ENCODE measurements around the gene SAMD1.

SAMD1 gene

DNA sequence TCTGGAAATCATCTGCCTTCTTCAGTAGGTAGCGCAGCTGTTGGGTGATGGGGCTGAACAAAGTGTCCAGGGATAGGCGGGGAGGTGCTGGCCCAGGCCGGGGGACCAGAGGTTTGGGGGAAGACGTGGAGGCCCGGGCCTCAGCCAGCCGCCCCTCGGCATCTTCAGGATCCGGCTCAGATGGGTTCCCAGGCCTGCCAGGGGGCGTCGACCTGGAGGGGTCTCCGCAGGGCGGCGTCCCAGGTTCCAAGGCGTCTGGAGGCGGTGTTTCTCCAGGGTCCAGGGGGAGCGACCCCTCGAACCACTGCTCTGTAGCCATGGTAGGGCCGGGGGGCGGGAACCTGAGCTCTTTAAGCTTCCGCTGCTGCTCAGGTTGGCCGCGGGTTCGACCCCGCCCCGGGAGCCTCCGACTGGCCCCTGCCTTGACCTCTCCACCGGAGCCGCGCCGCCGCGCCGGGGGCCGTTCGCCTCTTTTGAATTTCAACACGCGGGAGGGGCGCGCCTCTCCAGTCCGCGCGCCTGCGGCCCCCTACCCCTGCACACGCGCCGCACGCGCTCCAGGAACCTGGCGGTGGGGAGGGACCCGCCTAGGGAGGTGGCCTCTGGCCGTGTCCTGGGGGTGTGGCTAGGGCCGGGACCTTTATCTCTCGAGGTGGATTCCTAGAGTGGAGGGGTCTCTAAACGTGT lies 5.1 kb downstream of the SAMD1 start, which contains the start of gene C19orf67:
Gene C19orf67, minus strand, starts transcription at position 475 of the 687 bp plus-strand sequence. Its CDS starts 156 bp downstream, at position 319.
- no peak within 1 kb of the TSS for H4K91ac ChIP-seq (ENCODE audit: low read depth, low read length, poor library complexity)

GRCh38 chr19:14082675-14082960 lies 7.9 kb downstream of the SAMD1 start:
- H2AFZ ChIP-seq (ENCODE audit: low read length): no peak overlapping the region
- H3K36me3 ChIP-seq (replicated peaks in 1 of 2; ENCODE audit: control insufficient read depth in 2 of 2, insufficient read depth in 2 of 2, low read length in 2 of 2): peaks cover 2 to 12% of the 10 kb centered on the region in 2 donors
- H3K9ac ChIP-seq (ENCODE audit: low read depth, low read length, poor library complexity): no peak overlapping the region
- H3K23ac ChIP-seq (ENCODE audit: low read depth, low read length, poor library complexity): no peak overlapping the region
- H3K14ac ChIP-seq (ENCODE audit: low read length): no peak overlapping the region
- no peak overlapping the region for H4K91ac ChIP-seq (ENCODE audit: low read depth, low read length, poor library complexity)
- H3K4me3 ChIP-seq (ENCODE audit: low read length in 2 of 2): peak overlapping the region in 1 of 2 donors; percentile 60
- H3K18ac ChIP-seq (ENCODE audit: low read length): no peak overlapping the region
- no peak overlapping the region for H2BK120ac ChIP-seq (ENCODE audit: low read depth, low read length)
- H3K27ac ChIP-seq (replicated peaks; ENCODE audit: low read length): no peak overlapping the region
- H3K4ac ChIP-seq (ENCODE audit: low read length): no peak overlapping the region
- H3K9me3 ChIP-seq (replicated peaks in 1 of 2; ENCODE audit: control insufficient read depth in 2 of 2, insufficient read depth in 1 of 2, low read depth in 1 of 2, low read length in 2 of 2): no peaks in the 10 kb centered on the region
- H4K8ac ChIP-seq (ENCODE audit: low read depth, low read length): no peak overlapping the region
- H2BK15ac ChIP-seq (ENCODE audit: low read length): no peak overlapping the region
- H2BK5ac ChIP-seq (ENCODE audit: low read length): no peak overlapping the region
- H3K4me1 ChIP-seq (ENCODE audit: control insufficient read depth in 2 of 2, insufficient read depth in 1 of 2, low read depth in 1 of 2, low read length in 2 of 2): peaks cover 0 to 5% of the 10 kb centered on the region in 2 donors
- WGBS, 2 donors (ENCODE audit: extremely low coverage in 2 of 2, insufficient read length in 2 of 2, insufficient replicate concordance in 1 of 2): no CpG with 5 or more reads among the region's 1 CpG
- no peak for DNase-seq (ENCODE audit: low spot score)
- no peak overlapping the region for H3K4me2 ChIP-seq (ENCODE audit: insufficient read depth, low read length, poor library complexity, severe bottlenecking)
- H3K79me1 ChIP-seq (ENCODE audit: low read depth, low read length): no peaks in the 10 kb centered on the region
- H2AK5ac ChIP-seq (ENCODE audit: low read depth, low read length): no peak overlapping the region
- H2BK12ac ChIP-seq (ENCODE audit: low read length): no peak overlapping the region
- no peaks in the 10 kb centered on the region for H3K27me3 ChIP-seq (ENCODE audit: control insufficient read depth in 3 of 3, insufficient read depth in 3 of 3, low read depth in 1 of 3, low read length in 3 of 3)

More for the DNA sequence above, 5.1 kb downstream of the SAMD1 start, which contains the start of gene C19orf67:
- no peak within 1 kb of the TSS for H2BK12ac ChIP-seq (ENCODE audit: low read length)
- no CpG with 5 or more reads among the region's 54 CpGs for WGBS, 2 donors (ENCODE audit: extremely low coverage in 2 of 2, insufficient read length in 2 of 2, insufficient replicate concordance in 1 of 2)
- H2BK5ac ChIP-seq (ENCODE audit: low read length): no peak within 1 kb of the TSS
- no peak within 1 kb of the TSS for H3K18ac ChIP-seq (ENCODE audit: low read length)
- H3K36me3 ChIP-seq (replicated peaks in 1 of 2; ENCODE audit: control insufficient read depth in 2 of 2, insufficient read depth in 2 of 2, low read length in 2 of 2): peaks cover 14 to 28% of the 10 kb centered on the region in 2 donors
- H3K23ac ChIP-seq (ENCODE audit: low read depth, low read length, poor library complexity): no peak within 1 kb of the TSS
- H2AK5ac ChIP-seq (ENCODE audit: low read depth, low read length): peak within 1 kb of the TSS; percentile 0
- peaks cover 0 to 4% (median 0%) of the 10 kb centered on the region in 3 experiments for H3K27me3 ChIP-seq (ENCODE audit: control insufficient read depth in 3 of 3, insufficient read depth in 3 of 3, low read depth in 1 of 3, low read length in 3 of 3)
- no peak within 1 kb of the TSS for H2BK120ac ChIP-seq (ENCODE audit: low read depth, low read length)
- peak within 1 kb of the TSS; percentile 39 for H3K4me2 ChIP-seq (ENCODE audit: insufficient read depth, low read length, poor library complexity, severe bottlenecking)
- H3K9ac ChIP-seq (ENCODE audit: low read depth, low read length, poor library complexity): no peak within 1 kb of the TSS
- H2BK15ac ChIP-seq (ENCODE audit: low read length): no peak within 1 kb of the TSS
- no peak within 1 kb of the TSS for H3K4ac ChIP-seq (ENCODE audit: low read length)
- H3K4me3 ChIP-seq (ENCODE audit: low read length in 2 of 2): no peak within 1 kb of the TSS
- no peak within 1 kb of the TSS for H3K27ac ChIP-seq (replicated peaks; ENCODE audit: low read length)
- no peak within 1 kb of the TSS for H4K8ac ChIP-seq (ENCODE audit: low read depth, low read length)
- no peak for DNase-seq (ENCODE audit: low spot score)
- peaks cover 0 to 4% of the 10 kb centered on the region in 2 donors for H3K9me3 ChIP-seq (replicated peaks in 1 of 2; ENCODE audit: control insufficient read depth in 2 of 2, insufficient read depth in 1 of 2, low read depth in 1 of 2, low read length in 2 of 2)
- peaks cover 0 to 8% of the 10 kb centered on the region in 2 donors for H3K4me1 ChIP-seq (ENCODE audit: control insufficient read depth in 2 of 2, insufficient read depth in 1 of 2, low read depth in 1 of 2, low read length in 2 of 2)
- no peak within 1 kb of the TSS for H3K14ac ChIP-seq (ENCODE audit: low read length)
- peaks cover 4% of the 10 kb centered on the region for H3K79me1 ChIP-seq (ENCODE audit: low read depth, low read length)
- H2AFZ ChIP-seq (ENCODE audit: low read length): no peak within 1 kb of the TSS

- Histone ChIP-seq H3K4me2 (ENCODE audit: insufficient read depth, low read length, poor library complexity, severe bottlenecking) (peak overlapping the region; percentile 93), H3K14ac (ENCODE audit: low read length) (no peak overlapping the region), H4K8ac (ENCODE audit: low read depth, low read length) (no peak overlapping the region), H3K23ac (ENCODE audit: low read depth, low read length, poor library complexity) (peak overlapping the region; percentile 52), H3K36me3 (replicated peaks in 1 of 2; ENCODE audit: control insufficient read depth in 2 of 2, insufficient read depth in 2 of 2, low read length in 2 of 2) (peaks cover 0 to 9% of the 10 kb centered on the region in 2 donors), H3K27me3 (ENCODE audit: control insufficient read depth in 3 of 3, insufficient read depth in 3 of 3, low read depth in 1 of 3, low read length in 3 of 3) (no peaks in the 10 kb centered on the region), H4K91ac (ENCODE audit: low read depth, low read length, poor library complexity) (no peak overlapping the region), H2AFZ (ENCODE audit: low read length) (peak overlapping the region; percentile 83), H3K9me3 (replicated peaks in 1 of 2; ENCODE audit: control insufficient read depth in 2 of 2, insufficient read depth in 1 of 2, low read depth in 1 of 2, low read length in 2 of 2) (no peaks in the 10 kb centered on the region), H3K9ac (ENCODE audit: low read depth, low read length, poor library complexity) (no peak overlapping the region), H3K4me1 (ENCODE audit: control insufficient read depth in 2 of 2, insufficient read depth in 1 of 2, low read depth in 1 of 2, low read length in 2 of 2) (peaks cover 0 to 5% of the 10 kb centered on the region in 2 donors), H3K4me3 (ENCODE audit: low read length in 2 of 2) (peak overlapping the region; percentile 60 to 89), H3K18ac (ENCODE audit: low read length) (peak overlapping the region; percentile 90), H3K27ac (replicated peaks; ENCODE audit: low read length) (peak overlapping the region; percentile 53), H2BK120ac (ENCODE audit: low read depth, low read length) (no peak overlapping the region), H2BK15ac (ENCODE audit: low read length) (peak overlapping the region; percentile 84), H3K79me1 (ENCODE audit: low read depth, low read length) (no peaks in the 10 kb centered on the region), H2BK12ac (ENCODE audit: low read length) (no peak overlapping the region), H2AK5ac (ENCODE audit: low read depth, low read length) (peak overlapping the region; percentile 58), H2BK5ac (ENCODE audit: low read length) (peak overlapping the region; percentile 93), H3K4ac (ENCODE audit: low read length) (no peak overlapping the region)
- no peak for DNase-seq (ENCODE audit: low spot score)
- WGBS, 2 donors (ENCODE audit: extremely low coverage in 2 of 2, insufficient read length in 2 of 2, insufficient replicate concordance in 1 of 2): no CpG with 5 or more reads among the region's 24 CpGs
These were observed 8.5 kb downstream of the SAMD1 start for GRCh38 chr19:14081797-14082674.
